Measurements from ENCODE around the gene DENND2D. TPM values are rescaled to one million over a fixed set of nuclear protein-coding genes. Genes with fewer than 3 reads are reported as not detected.
A peak's percentile ranks its signal among the peaks of the same experiment; 100 is the strongest.

The DENND2D gene
- polyA plus RNA-seq, 1 donor (not counting 4 experiments of a cell fraction or from before 2014, with no cell fraction given), result 7.8 TPM

DNA sequence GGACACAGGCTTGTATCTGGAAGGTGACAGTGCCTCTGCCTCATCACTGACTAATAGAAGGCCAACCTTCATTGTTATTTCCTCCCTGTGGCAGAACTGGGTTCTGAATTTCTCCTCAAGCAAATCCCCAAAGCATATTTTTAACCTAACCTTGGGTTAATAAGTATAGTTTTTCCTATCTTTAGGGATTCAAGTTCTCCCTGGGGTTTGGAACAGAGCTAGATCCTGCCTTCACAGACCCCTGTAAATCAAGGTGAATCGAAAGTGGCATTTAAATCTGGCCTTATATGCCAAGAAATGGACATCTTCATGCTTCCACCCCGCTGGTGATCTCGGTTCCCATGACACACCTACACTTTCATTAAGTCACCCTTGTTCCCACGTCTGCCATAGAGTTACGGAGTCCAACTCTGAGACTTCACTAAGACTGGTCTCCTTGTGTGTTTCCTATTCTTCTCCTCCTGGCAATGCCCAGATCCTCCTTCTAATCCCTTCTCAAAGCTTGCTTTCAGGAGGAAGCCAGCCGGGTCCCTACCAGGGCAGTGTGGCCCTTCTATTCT lies 22.8 kb upstream of the DENND2D start:
- TF ChIP-seq CTCF (optimal IDR thresholded peaks at IDR 0.05 in 1 of 3, IDR thresholded peaks at IDR 0.05 in 1 of 3, conservative IDR thresholded peaks at IDR 0.05 in 1 of 3; ENCODE audit: extremely low read depth in 1 of 3, insufficient read depth in 2 of 3, low read length in 3 of 3) (no peak), EZH2 (IDR thresholded peaks at IDR 0.05; ENCODE audit: low read length) (no peak)
- no peak overlapping the region for H3K9ac ChIP-seq (ENCODE audit: control insufficient read depth, extremely low read depth, insufficient read depth, low read length)
- FAIRE-seq (no peak), DNase-seq (ENCODE audit: low read depth, low spot score) (no peak)
- H3K36me3 ChIP-seq (ENCODE audit: control insufficient read depth in 2 of 2, extremely low read depth in 1 of 2, insufficient read depth in 2 of 2, low read length in 2 of 2), result no peaks in the 10 kb centered on the region
- H3K4me3 ChIP-seq (ENCODE audit: control insufficient read depth in 2 of 3, extremely low read depth in 1 of 3, insufficient read depth in 2 of 3, low read depth in 1 of 3, low read length in 3 of 3), result no peak overlapping the region
- H3K79me2 ChIP-seq (ENCODE audit: control insufficient read depth, insufficient read depth, low read length), result no peaks in the 10 kb centered on the region
- H2AFZ ChIP-seq (ENCODE audit: control insufficient read depth, low read length), result peak overlapping the region; percentile 32
- H3K4me1 ChIP-seq (ENCODE audit: control insufficient read depth, extremely low read depth, insufficient read depth, low read length), result peaks cover 23% of the 10 kb centered on the region
- H4K20me1 ChIP-seq (ENCODE audit: control insufficient read depth, extremely low read depth, insufficient read depth, low read length), result no peaks in the 10 kb centered on the region
- no peaks in the 10 kb centered on the region for H3K9me3 ChIP-seq (ENCODE audit: control insufficient read depth, low read depth, low read length)
- peak overlapping the region; percentile 60 for H3K4me2 ChIP-seq (ENCODE audit: control insufficient read depth, extremely low read depth, insufficient read depth, low read depth, low read length)
- H3K27me3 ChIP-seq (ENCODE audit: control insufficient read depth, extremely low read depth, insufficient read depth, low read length), result no peaks in the 10 kb centered on the region
- H3K9me1 ChIP-seq (ENCODE audit: control insufficient read depth, extremely low read depth, insufficient read depth, low read length), result no peaks in the 10 kb centered on the region
- dilution Hi-C loops (cut with MboI; ENCODE audit: extremely low pct_ligation_motif_present, low sequenced_read_pairs), result no loop called here
- H3K27ac ChIP-seq (ENCODE audit: control insufficient read depth, insufficient read depth, low read length), result no peak overlapping the region

DNA sequence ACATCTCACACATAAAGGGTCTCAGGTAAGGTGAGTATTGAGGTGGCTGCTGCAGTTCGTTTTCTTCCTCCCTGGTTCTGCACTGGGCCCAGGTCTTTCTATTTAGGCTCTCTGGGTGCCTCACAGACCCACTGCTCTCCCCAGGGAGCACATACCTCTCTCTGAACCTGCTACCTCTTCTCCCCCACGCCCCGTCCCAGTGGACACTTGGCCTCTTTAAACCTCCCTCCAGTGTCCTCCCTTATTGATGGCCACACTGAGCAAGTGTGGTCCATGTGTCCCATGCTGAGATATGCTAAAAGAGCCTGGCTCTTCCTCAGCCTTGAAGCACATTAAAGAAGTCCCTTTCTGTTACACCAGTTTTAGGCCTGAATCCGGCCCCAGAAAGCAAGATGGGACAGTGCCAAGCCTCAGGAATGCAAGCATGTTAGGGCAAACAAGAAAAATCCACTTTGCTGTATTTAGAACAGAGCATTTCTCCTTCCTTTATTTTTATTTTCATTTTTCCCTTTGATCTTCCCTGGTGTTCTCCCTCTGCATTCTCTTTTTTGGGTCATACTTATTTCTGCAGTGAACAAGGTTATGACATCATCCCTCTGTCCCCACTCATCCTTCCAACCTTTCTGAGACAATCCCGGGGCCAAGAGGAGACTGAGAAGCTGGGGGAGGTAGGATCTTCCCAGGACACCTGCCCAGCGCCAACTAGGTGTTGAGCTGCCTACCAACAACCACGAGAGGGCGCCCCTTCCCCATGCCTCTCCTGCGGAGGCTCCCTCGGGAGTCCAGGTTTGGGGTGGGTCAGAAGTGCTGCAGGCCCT lies 22.1 kb upstream of the DENND2D start:
- Histone ChIP-seq H3K4me3 (ENCODE audit: control insufficient read depth in 2 of 3, extremely low read depth in 1 of 3, insufficient read depth in 2 of 3, low read depth in 1 of 3, low read length in 3 of 3) (peak overlapping the region in 2 of 3 experiments; percentile 26 to 43), H2AFZ (ENCODE audit: control insufficient read depth, low read length) (peak overlapping the region; percentile 39), H3K9ac (ENCODE audit: control insufficient read depth, extremely low read depth, insufficient read depth, low read length) (no peak overlapping the region), H3K9me1 (ENCODE audit: control insufficient read depth, extremely low read depth, insufficient read depth, low read length) (no peaks in the 10 kb centered on the region), H3K36me3 (ENCODE audit: control insufficient read depth in 2 of 2, extremely low read depth in 1 of 2, insufficient read depth in 2 of 2, low read length in 2 of 2) (no peaks in the 10 kb centered on the region), H3K9me3 (ENCODE audit: control insufficient read depth, low read depth, low read length) (no peaks in the 10 kb centered on the region), H3K79me2 (ENCODE audit: control insufficient read depth, insufficient read depth, low read length) (no peaks in the 10 kb centered on the region), H3K27ac (ENCODE audit: control insufficient read depth, insufficient read depth, low read length) (no peak overlapping the region), H3K27me3 (ENCODE audit: control insufficient read depth, extremely low read depth, insufficient read depth, low read length) (no peaks in the 10 kb centered on the region), H3K4me1 (ENCODE audit: control insufficient read depth, extremely low read depth, insufficient read depth, low read length) (peaks cover 21% of the 10 kb centered on the region), H4K20me1 (ENCODE audit: control insufficient read depth, extremely low read depth, insufficient read depth, low read length) (no peaks in the 10 kb centered on the region), H3K4me2 (ENCODE audit: control insufficient read depth, extremely low read depth, insufficient read depth, low read depth, low read length) (peak overlapping the region; percentile 60)
- dilution Hi-C loops (cut with MboI; ENCODE audit: extremely low pct_ligation_motif_present, low sequenced_read_pairs), result no loop called here
- FAIRE-seq (peak; percentile 44), DNase-seq (ENCODE audit: low read depth, low spot score) (no peak)
- TF ChIP-seq CTCF (optimal IDR thresholded peaks at IDR 0.05 in 1 of 3, IDR thresholded peaks at IDR 0.05 in 1 of 3, conservative IDR thresholded peaks at IDR 0.05 in 1 of 3; ENCODE audit: extremely low read depth in 1 of 3, insufficient read depth in 2 of 3, low read length in 3 of 3), result peak; percentile 94 to 98 (median 97)
- no peak for TF ChIP-seq EZH2 (IDR thresholded peaks at IDR 0.05; ENCODE audit: low read length)
